Measurements from ENCODE around the gene ZC2HC1B. TPM values are rescaled to one million over a fixed set of nuclear protein-coding genes. Genes with fewer than 3 reads are reported as not detected.
"Not testable (repeated sequence)": the region's sequence is repeated elsewhere in the genome, so short reads cannot be mapped to it uniquely, and the experiment has no call there.

The ZC2HC1B gene
- total RNA-seq, 1 experiment from 2014 or later = not detected

DNA sequence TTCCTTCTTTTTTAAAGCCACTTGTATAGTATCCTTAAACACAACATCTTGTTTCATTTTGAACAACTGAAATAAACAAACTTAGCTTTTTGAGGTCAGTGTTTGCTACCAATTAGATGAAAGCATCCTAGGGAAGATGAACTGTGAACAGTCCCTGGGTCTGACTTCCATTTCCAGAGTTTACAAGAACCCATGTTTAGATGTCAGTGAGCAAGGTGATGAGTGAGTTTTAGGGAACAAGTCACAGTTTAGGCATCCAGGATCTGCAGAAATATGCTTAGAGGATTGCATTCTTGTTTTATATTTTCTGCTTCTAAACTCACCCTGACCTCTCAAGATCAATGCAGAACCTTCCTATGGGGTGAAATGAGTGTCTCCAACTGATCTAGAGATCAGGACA lies 3.0 kb downstream of the ZC2HC1B start:
- no peak overlapping the region for H3K4me3 Mint-ChIP-seq
- Histone ChIP-seq H3K79me1 (ENCODE audit: insufficient read depth, low read depth, low read length, poor library complexity, severe bottlenecking) (no peaks in the 10 kb centered on the region), H4K5ac (ENCODE audit: insufficient read length, low read depth, low read length) (no peak overlapping the region), H4K8ac (replicated peaks; ENCODE audit: insufficient read length, low read depth, low read length) (no peak overlapping the region), H4K20me1 (ENCODE audit: control insufficient read depth, insufficient read depth, insufficient read length) (no peaks in the 10 kb centered on the region), H4K91ac (ENCODE audit: insufficient read length, low read depth, low read length) (no peak overlapping the region), H3K14ac (ENCODE audit: insufficient read depth, low read length) (no peak overlapping the region), H3K4me1 (ENCODE audit: insufficient read depth, low read length) (no peaks in the 10 kb centered on the region), H3K18ac (ENCODE audit: insufficient read length, low read depth, low read length) (no peak overlapping the region), H2BK15ac (ENCODE audit: low read depth, low read length) (no peak overlapping the region), H2BK5ac (ENCODE audit: insufficient read length, low read length) (no peak overlapping the region), H3T11ph (ENCODE audit: low read length) (no peak overlapping the region), H3K23ac (ENCODE audit: insufficient read length, low read depth, low read length) (no peak overlapping the region), H3K4me2 (ENCODE audit: insufficient read depth, insufficient read length, low read length) (no peak overlapping the region), H2BK12ac (ENCODE audit: insufficient read length, low read depth, low read length) (no peak overlapping the region), H2AFZ (ENCODE audit: low read length) (no peak overlapping the region), H3K56ac (ENCODE audit: insufficient read length, low read depth, low read length) (no peak overlapping the region), H3K4ac (ENCODE audit: low read depth, low read length) (no peak overlapping the region), H3K79me2 (ENCODE audit: insufficient read depth, low read length) (no peaks in the 10 kb centered on the region), H2AK5ac (ENCODE audit: insufficient read length, low read length) (no peak overlapping the region), H3K27me3 (ENCODE audit: insufficient read depth, low read length) (no peaks in the 10 kb centered on the region), H3K27ac (ENCODE audit: insufficient read length, low read depth, low read length) (no peak overlapping the region), H2BK120ac (ENCODE audit: low read depth, low read length, poor library complexity, severe bottlenecking) (no peak overlapping the region), H3K9ac (ENCODE audit: extremely low read depth, insufficient read length, low read length) (no peak overlapping the region), H3K9me3 (ENCODE audit: control insufficient read depth, low read depth, low read length) (no peaks in the 10 kb centered on the region), H3K23me2 (ENCODE audit: insufficient read length, low read depth, low read length, poor library complexity, severe bottlenecking) (no peaks in the 10 kb centered on the region), H2BK20ac (ENCODE audit: low read depth, low read length, poor library complexity, severe bottlenecking) (no peak overlapping the region)
- H3K36me3 Mint-ChIP-seq (ENCODE audit: insufficient read depth in 1 of 3, low read depth in 3 of 3) = peaks cover 4 to 34% (median 24%) of the 10 kb centered on the region in 3 experiments
- peaks cover 0 to 5% of the 10 kb centered on the region in 2 experiments; a peak in 2 of 5 replicates for H3K9me3 Mint-ChIP-seq
- no peaks in the 10 kb centered on the region for H3K27me3 Mint-ChIP-seq (ENCODE audit: low read depth)
- TF ChIP-seq, protein P1, sequence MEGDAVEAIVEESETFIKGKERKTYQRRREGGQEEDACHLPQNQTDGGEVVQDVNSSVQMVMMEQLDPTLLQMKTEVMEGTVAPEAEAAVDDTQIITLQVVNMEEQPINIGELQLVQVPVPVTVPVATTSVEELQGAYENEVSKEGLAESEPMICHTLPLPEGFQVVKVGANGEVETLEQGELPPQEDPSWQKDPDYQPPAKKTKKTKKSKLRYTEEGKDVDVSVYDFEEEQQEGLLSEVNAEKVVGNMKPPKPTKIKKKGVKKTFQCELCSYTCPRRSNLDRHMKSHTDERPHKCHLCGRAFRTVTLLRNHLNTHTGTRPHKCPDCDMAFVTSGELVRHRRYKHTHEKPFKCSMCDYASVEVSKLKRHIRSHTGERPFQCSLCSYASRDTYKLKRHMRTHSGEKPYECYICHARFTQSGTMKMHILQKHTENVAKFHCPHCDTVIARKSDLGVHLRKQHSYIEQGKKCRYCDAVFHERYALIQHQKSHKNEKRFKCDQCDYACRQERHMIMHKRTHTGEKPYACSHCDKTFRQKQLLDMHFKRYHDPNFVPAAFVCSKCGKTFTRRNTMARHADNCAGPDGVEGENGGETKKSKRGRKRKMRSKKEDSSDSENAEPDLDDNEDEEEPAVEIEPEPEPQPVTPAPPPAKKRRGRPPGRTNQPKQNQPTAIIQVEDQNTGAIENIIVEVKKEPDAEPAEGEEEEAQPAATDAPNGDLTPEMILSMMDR (conservative IDR thresholded peaks at IDR 0.05) = no peak
- H3K4me1 Mint-ChIP-seq = no peaks in the 10 kb centered on the region
- no peak overlapping the region for H3K27ac Mint-ChIP-seq
- DNase-seq = no peak

DNA sequence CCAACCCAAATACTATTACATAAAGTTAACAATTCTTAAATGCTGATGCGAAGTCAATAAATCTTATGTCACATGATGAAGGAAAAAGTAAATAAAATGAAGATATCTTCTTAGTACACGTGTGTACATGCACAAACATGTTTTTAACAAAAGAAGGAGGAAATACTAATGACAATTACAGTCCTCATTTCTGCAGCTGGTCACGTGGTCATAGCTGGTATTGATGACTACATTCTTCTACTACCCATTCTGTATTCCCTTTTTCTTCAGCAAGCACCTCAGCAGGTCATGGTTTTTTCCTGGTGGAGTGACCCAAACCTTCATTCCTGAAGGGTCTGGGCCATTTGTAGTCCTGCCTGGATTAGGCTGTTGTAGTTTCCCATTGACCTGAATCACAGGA lies 4.5 kb downstream of the ZC2HC1B start:
- H3K9ac ChIP-seq (ENCODE audit: extremely low read depth, insufficient read length, low read length); H4K91ac ChIP-seq (ENCODE audit: insufficient read length, low read depth, low read length); H3K56ac ChIP-seq (ENCODE audit: insufficient read length, low read depth, low read length); H2AFZ ChIP-seq (ENCODE audit: low read length); H3K9me3 ChIP-seq (ENCODE audit: control insufficient read depth, low read depth, low read length); H3K79me1 ChIP-seq (ENCODE audit: insufficient read depth, low read depth, low read length, poor library complexity, severe bottlenecking); H3K18ac ChIP-seq (ENCODE audit: insufficient read length, low read depth, low read length); H3K9me3 Mint-ChIP-seq; H2BK20ac ChIP-seq (ENCODE audit: low read depth, low read length, poor library complexity, severe bottlenecking); H2BK15ac ChIP-seq (ENCODE audit: low read depth, low read length); DNase-seq; H3K27ac ChIP-seq (ENCODE audit: insufficient read length, low read depth, low read length); H2BK5ac ChIP-seq (ENCODE audit: insufficient read length, low read length); H4K20me1 ChIP-seq (ENCODE audit: control insufficient read depth, insufficient read depth, insufficient read length); H3K4me3 Mint-ChIP-seq; H3K27ac Mint-ChIP-seq; H3K4ac ChIP-seq (ENCODE audit: low read depth, low read length); H2BK12ac ChIP-seq (ENCODE audit: insufficient read length, low read depth, low read length); H3K23me2 ChIP-seq (ENCODE audit: insufficient read length, low read depth, low read length, poor library complexity, severe bottlenecking); H3K4me2 ChIP-seq (ENCODE audit: insufficient read depth, insufficient read length, low read length); H3T11ph ChIP-seq (ENCODE audit: low read length); H3K79me2 ChIP-seq (ENCODE audit: insufficient read depth, low read length); H3K14ac ChIP-seq (ENCODE audit: insufficient read depth, low read length); H2BK120ac ChIP-seq (ENCODE audit: low read depth, low read length, poor library complexity, severe bottlenecking); H3K4me1 ChIP-seq (ENCODE audit: insufficient read depth, low read length); H4K8ac ChIP-seq (replicated peaks; ENCODE audit: insufficient read length, low read depth, low read length); H2AK5ac ChIP-seq (ENCODE audit: insufficient read length, low read length); H3K27me3 Mint-ChIP-seq (ENCODE audit: low read depth); H3K27me3 ChIP-seq (ENCODE audit: insufficient read depth, low read length); H3K23ac ChIP-seq (ENCODE audit: insufficient read length, low read depth, low read length); H4K5ac ChIP-seq (ENCODE audit: insufficient read length, low read depth, low read length); H3K4me1 Mint-ChIP-seq: not testable (repeated sequence)
- no CpG with 5 or more reads among the region's 3 CpGs for WGBS (ENCODE audit: extremely low coverage, insufficient read length, low lambda C conversion rate)
- peaks cover 4 to 21% (median 13%) of the 10 kb centered on the region in 3 experiments; a peak in 6 of 7 replicates for H3K36me3 Mint-ChIP-seq (ENCODE audit: insufficient read depth in 1 of 3, low read depth in 3 of 3)
